K562 (cell line): ENCODE results near the gene TAF1A.

Source experiments
- DNMT1 ChIP-seq: fragments of 450-650 bp; IDR thresholded peaks from 2 replicates; pipeline ENCODE4 v1.6.1; 2016; ENCODE audit warnings: antibody characterized with exemption, mild to moderate bottlenecking
- GTF2A2 ChIP-seq: IDR thresholded peaks from 2 replicates; pipeline ENCODE4 v1.6.1; 2016; ENCODE audit warnings: mild to moderate bottlenecking, missing genetic modification characterization, missing compliant biosample characterization
- NR1H2 ChIP-seq: sonication (generic); formaldehyde crosslinking; IDR thresholded peaks from 2 replicates; pipeline ENCODE4 v1.4.0; 2020; ENCODE audit warnings: mild to moderate bottlenecking, missing genetic modification reagents
- POLR2A ChIP-seq: fragments of 450-650 bp; conservative IDR thresholded peaks from 2 replicates; pipeline ENCODE4 v1.6.1; 2016
- ZNF561 ChIP-seq: fragments of 450-650 bp; formaldehyde crosslinking; conservative IDR thresholded peaks from 2 replicates; pipeline ENCODE4 v1.4.0; 2020; ENCODE audit warnings: mild to moderate bottlenecking, moderate library complexity
- ZNF785 ChIP-seq: fragments of 250-450 bp; sonication (Bioruptor Pico); IDR thresholded peaks from 2 replicates; pipeline ENCODE4 v1.4.0; 2020; ENCODE audit warnings: mild to moderate bottlenecking

- TF ChIP-seq POLR2A = no peak
- TF ChIP-seq ZNF561 (CRISPR knock-in tag) = no peak
- no peak for TF ChIP-seq GTF2A2
- no peak for TF ChIP-seq DNMT1
- no peak for TF ChIP-seq ZNF785 (CRISPR knock-in tag)
- TF ChIP-seq NR1H2 = no peak
These were observed 32.2 kb downstream of the TAF1A start for GRCh38 chr1:222557574-222557973.
